Activated naive CD8-positive, alpha-beta T cell treated with anti-CD3 and anti-CD28 coated beads, Interleukin-2, amount 50 U/mL, for 24 hours (primary cell): Measurements from ENCODE around the gene KIRREL3.

Experiments
- ATAC-seq: fragments of 150-1000 bp; cut with Tn5 transposase; one replicate; pipeline ENCODE4 v1.10.0; 2021
- DNase-seq: peaks from one replicate; pipeline ENCODE4 v3.0.0; 2021
- H3K27ac Mint-ChIP-seq: one replicate; pipeline ENCODE4 v1.8.0; 2021; ENCODE audit warnings: mild to moderate bottlenecking, mixed read lengths
- H3K27me3 Mint-ChIP-seq: one replicate; pipeline ENCODE4 v1.8.0; 2021; ENCODE audit warnings: mixed read lengths
- H3K36me3 Mint-ChIP-seq: one replicate; pipeline ENCODE4 v1.8.0; 2021; ENCODE audit warnings: low read depth, mixed read lengths
- H3K4me1 Mint-ChIP-seq: one replicate; pipeline ENCODE4 v1.8.0; 2021; ENCODE audit warnings: mixed read lengths
- H3K4me3 Mint-ChIP-seq: one replicate; pipeline ENCODE4 v1.8.0; 2021; ENCODE audit warnings: mild to moderate bottlenecking, moderate library complexity, mixed read lengths
- H3K9me3 Mint-ChIP-seq: one replicate; pipeline ENCODE4 v1.8.0; 2021; ENCODE audit warnings: mixed read lengths

The KIRREL3 gene

DNA sequence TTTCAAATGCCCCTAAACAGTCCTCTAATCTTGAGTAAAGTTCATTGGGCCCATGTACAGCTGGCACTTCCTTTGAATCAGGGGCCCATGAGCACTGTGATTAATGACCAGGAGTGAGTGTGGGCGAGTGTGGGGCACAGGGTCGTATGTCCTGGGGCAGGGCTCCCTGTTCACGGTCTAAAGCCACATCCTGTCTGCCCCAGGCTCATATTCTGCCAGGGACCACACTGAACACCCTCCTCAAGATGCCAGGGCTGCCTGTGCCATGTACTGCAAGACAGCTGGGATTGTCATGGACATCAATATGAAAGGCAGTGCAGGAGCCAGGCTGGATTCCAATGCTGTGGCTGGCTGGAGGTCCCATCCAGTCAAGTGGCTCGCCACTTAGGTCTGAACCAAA, 130.5 kb downstream of the KIRREL3 start:
- H3K27me3 Mint-ChIP-seq = peaks cover 7% of the 10 kb centered on the region
- ATAC-seq (no peak), DNase-seq (no peak)
- no peaks in the 10 kb centered on the region for H3K36me3 Mint-ChIP-seq
- no peaks in the 10 kb centered on the region for H3K4me1 Mint-ChIP-seq
- H3K9me3 Mint-ChIP-seq = no peaks in the 10 kb centered on the region
- no peak overlapping the region for H3K4me3 Mint-ChIP-seq
- H3K27ac Mint-ChIP-seq = no peak overlapping the region

DNA sequence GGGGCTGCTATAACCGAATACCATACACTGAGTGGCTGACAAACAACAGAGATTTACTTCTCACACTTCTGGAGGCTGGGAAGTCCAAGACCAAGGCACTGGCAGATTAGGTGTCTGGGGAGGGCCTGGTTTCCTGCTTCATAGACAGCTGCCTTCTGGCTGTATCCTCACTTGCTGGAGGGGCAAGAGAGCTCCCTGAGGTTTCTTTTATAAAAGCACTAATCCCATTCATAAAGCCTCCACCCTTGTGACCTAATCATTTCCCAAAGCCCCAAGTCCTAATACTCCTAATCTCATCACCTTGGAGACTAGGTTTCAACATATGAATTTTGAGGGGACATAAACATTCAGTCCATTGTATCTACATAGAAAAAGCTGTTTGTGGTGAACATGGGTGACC, 131.8 kb downstream of the KIRREL3 start:
- no peaks in the 10 kb centered on the region for H3K9me3 Mint-ChIP-seq
- H3K4me3 Mint-ChIP-seq = no peak overlapping the region
- no peaks in the 10 kb centered on the region for H3K4me1 Mint-ChIP-seq
- DNase-seq = no peak
- H3K27me3 Mint-ChIP-seq = peaks cover 7% of the 10 kb centered on the region
- no peak overlapping the region for H3K27ac Mint-ChIP-seq
- ATAC-seq = no peak
- no peaks in the 10 kb centered on the region for H3K36me3 Mint-ChIP-seq

DNA sequence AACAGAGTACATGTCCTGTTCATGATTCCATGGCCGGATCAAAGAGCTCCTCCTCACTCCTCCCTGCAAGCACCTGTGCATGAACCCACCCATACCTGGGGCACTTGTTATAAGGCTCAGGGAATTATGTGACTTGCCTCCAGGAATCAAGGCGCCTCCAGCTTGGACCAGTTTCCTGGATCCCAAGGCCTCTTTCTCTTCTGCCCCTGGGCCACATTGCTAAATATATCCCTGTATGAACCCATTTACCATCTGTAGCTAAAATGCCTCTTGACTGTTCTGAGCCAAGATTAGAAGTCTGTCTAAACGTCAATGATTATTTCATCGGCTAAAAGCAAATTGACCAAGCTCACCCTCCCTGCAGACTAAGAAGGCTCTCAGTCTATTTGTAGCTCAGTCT, 135.6 kb downstream of the KIRREL3 start:
- no peak for ATAC-seq
- no peaks in the 10 kb centered on the region for H3K36me3 Mint-ChIP-seq

DNA sequence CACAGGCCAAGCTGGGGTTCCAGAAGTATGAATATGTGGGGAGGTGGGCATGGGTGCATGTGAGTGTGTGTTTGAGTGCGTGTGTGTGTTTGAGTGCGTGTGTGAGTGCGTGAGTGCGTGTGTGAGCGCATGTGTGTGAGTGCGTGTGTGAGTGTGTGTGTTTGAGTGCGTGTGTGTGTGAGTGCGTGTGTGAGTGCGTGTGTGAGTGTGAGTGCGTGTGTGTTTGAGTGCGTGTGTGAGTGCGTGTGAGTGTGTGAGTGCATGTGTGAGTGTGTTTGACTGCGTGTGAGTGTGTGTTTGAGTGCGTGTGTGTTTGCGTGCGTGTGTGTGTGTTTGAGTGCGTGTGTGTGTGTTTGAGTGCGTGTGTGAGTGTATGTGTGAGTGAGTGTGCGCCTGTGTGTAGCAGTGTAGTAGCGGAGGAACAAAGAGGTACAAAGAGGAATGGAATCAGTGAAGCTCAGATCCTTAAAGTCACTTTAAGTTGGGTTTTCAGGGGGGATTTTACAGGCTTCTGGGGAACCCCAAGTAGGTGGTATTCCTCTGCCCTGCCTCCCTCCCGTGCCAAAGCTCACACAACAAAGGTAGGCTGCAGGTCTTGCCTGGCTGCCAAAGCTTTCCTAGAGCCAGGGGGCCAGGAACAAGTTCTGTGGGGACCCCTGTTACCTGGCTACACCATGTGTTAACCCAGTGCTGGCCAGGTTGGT, 137.1 kb downstream of the KIRREL3 start:
- no peak for ATAC-seq
- H3K27ac Mint-ChIP-seq = no peak overlapping the region
- no peaks in the 10 kb centered on the region for H3K4me1 Mint-ChIP-seq
- no peaks in the 10 kb centered on the region for H3K9me3 Mint-ChIP-seq
- H3K36me3 Mint-ChIP-seq = no peaks in the 10 kb centered on the region
- H3K27me3 Mint-ChIP-seq = peaks cover 3% of the 10 kb centered on the region
- no peak for DNase-seq
- no peak overlapping the region for H3K4me3 Mint-ChIP-seq

More for the DNA sequence above, 135.6 kb downstream of the KIRREL3 start:
- peaks cover 3% of the 10 kb centered on the region for H3K27me3 Mint-ChIP-seq
- H3K4me3 Mint-ChIP-seq = no peak overlapping the region
- no peaks in the 10 kb centered on the region for H3K9me3 Mint-ChIP-seq
- DNase-seq = no peak
- no peak overlapping the region for H3K27ac Mint-ChIP-seq
- no peaks in the 10 kb centered on the region for H3K4me1 Mint-ChIP-seq

DNA sequence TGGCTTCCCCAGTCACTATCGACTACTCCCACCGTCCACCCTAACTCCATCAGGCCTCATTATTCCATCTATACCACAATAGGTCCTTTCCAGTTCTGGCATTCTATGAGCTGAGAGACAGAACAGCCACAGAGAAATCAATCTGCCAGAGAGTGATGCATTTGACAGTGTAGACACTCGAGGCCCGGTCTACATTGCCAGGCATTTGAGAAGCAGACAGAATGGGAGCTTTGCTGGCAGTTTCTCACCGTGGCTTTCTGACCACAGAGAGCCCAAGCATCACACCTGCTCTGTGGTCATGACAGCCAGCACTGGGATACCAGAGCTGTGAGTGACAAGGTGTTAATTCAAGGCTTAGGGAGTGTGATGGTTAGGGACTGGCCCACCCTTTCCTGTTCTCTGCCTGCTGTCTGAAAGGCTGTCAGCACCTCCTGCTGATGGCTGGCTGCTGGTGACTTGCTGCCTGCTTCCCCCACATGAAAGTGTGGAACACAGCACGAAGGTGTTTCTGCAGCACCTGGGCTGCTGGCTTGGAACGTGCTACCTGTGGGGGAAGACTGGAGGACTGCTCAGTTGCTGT, 137.8 kb downstream of the KIRREL3 start:
- H3K4me3 Mint-ChIP-seq = no peak overlapping the region
- H3K27ac Mint-ChIP-seq = no peak overlapping the region
- no peaks in the 10 kb centered on the region for H3K36me3 Mint-ChIP-seq
- H3K9me3 Mint-ChIP-seq = no peaks in the 10 kb centered on the region
- no peaks in the 10 kb centered on the region for H3K4me1 Mint-ChIP-seq
- no peak for DNase-seq
- no peak for ATAC-seq
- H3K27me3 Mint-ChIP-seq = peaks cover 2% of the 10 kb centered on the region

DNA sequence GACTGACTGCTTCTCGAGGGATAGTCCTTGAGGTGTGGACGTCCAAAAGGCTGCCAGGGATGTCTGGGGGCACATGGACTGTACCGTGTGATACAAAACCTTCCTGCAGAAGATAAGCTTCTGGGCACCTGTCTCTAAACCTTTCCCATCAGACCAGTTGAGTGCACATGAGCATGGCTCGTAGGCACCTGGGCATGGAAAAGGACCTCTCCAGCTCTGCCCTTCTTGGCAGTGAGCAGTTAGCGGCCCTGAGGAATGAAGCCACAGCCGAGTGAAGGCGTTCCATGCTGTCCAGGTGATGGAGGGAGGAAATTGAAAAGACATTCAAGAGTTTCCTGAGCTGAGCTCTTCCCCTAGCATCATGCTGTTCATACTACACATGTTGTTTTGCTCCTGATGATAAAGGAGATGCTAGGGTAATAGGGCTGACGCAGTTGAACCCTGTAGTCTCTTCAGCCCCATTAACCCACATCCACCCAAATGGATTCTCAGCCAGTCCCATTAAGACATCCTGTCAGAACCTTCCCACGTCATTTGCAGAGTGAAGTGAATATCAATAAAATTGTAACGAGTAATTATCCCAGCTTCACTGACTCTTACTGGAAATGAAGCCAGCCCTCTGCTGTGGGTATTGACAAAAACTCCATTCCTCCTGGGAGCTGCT, 138.6 kb downstream of the KIRREL3 start:
- Mint-ChIP-seq H3K27ac (no peak overlapping the region), H3K4me1 (no peaks in the 10 kb centered on the region), H3K36me3 (no peaks in the 10 kb centered on the region), H3K27me3 (no peaks in the 10 kb centered on the region), H3K4me3 (no peak overlapping the region), H3K9me3 (no peaks in the 10 kb centered on the region)
- DNase-seq = no peak
- no peak for ATAC-seq

DNA sequence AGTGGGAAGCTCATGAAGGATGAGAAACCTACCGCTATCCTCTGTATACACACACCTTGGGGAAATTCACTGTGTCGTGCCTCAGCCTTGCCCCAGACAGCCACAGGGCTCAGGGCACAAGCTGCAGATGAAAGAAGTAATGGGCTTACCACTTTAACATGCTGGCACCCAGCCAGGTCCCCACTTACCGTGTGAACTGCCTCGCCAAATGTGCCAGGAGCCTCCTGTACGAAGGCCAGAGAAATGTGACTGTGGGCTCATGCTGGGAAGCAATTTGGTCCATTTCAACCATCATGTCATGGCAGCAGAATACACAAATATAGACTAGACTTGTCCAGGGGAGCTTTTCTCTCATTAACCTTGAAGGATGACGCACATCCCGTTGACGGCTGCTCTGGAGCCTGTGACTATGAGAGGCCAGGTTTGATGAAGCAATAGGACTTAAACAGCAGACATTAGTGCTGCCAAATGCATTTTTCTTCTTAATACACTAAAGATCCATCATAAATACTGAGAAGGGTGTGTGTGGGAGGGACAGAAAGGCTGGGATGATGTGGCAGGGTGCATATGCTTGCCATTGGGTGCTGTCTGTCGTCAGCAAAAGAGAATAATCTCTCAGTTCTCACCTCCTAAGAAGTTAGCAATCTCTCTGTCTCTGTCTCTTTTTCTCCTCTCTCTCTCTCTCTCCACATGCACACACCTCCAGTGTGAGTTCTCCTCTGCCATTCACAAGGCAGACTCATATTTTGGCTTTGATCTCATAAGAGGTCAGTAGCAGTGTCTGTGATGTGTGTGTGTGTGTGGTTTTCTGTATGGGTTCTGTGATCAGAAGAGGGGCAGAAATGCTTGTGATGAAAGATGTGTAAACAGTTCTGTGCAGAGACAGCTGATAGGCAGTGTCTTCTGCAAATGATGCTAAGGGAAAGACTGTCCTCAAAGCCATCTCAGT, 142.4 kb downstream of the KIRREL3 start:
- ATAC-seq = no peak
- Mint-ChIP-seq H3K4me3 (no peak overlapping the region), H3K36me3 (no peaks in the 10 kb centered on the region), H3K27ac (no peak overlapping the region), H3K9me3 (no peaks in the 10 kb centered on the region), H3K27me3 (no peaks in the 10 kb centered on the region), H3K4me1 (no peaks in the 10 kb centered on the region)
- DNase-seq = no peak

DNA sequence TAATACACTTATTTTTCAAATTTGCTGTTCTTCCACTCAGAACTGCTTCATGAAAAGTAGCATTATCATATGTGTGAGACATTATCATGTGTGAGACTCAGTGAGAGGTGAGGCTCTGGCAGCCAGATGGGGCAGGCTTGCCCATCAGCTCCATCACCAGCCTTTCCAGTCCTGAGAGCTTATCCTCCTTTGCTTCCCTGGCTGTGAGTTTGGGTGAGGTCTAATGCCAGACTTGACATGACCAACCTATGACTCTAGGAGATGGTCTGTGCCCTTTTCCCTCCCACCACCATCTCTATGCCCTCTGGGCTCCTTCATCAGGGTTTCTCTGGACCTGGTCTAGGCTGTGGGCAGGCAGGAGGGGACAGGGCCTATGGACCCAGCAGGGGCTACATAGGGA, 145.0 kb downstream of the KIRREL3 start:
- ATAC-seq (no peak), DNase-seq (no peak)
- no peaks in the 10 kb centered on the region for H3K36me3 Mint-ChIP-seq
- no peak overlapping the region for H3K27ac Mint-ChIP-seq
- no peaks in the 10 kb centered on the region for H3K27me3 Mint-ChIP-seq
- H3K4me1 Mint-ChIP-seq = no peaks in the 10 kb centered on the region
- no peak overlapping the region for H3K4me3 Mint-ChIP-seq
- H3K9me3 Mint-ChIP-seq = no peaks in the 10 kb centered on the region

DNA sequence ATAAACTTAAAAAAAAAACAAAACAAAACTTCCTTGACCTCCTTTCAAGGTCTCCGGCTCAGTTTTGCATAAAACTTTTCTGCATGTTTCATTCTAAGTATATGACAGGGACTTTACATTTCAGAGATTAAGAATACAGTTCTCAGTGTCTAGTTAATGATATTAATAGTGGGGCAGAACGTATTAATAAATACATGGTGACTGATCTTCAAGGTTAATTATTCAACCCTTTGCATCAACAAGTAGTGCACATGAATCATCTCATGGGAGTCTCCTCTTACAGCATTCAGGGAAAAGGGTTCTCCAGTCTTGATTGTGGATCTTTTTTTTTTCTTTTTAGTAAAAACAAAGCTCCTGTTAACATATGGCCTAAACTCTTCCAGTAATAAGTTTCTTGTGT, 146.8 kb downstream of the KIRREL3 start:
- DNase-seq = no peak
- H3K36me3 Mint-ChIP-seq = no peaks in the 10 kb centered on the region
- H3K9me3 Mint-ChIP-seq = no peaks in the 10 kb centered on the region
- no peak overlapping the region for H3K27ac Mint-ChIP-seq
- H3K4me3 Mint-ChIP-seq = no peak overlapping the region
- no peak for ATAC-seq
- no peaks in the 10 kb centered on the region for H3K27me3 Mint-ChIP-seq
- no peaks in the 10 kb centered on the region for H3K4me1 Mint-ChIP-seq

DNA sequence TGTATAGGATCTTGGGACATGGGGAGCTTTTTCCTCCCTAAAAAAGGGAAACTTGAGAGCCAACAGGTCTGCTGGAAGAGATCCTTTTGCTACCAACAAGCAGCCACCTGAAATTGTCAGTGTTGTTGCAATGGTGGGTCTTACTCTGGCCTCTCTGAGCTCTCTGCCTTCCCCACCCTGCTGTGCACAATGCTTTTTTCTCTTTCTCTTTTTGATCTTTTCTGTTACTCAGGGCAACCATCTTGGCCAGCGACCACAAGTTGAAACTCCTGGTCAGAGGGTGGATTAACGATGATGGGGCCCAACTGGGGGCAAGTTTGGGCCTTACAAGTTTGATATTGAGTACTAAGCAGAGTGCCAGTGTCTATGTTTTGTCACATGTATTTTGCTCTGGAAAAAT, 155.8 kb downstream of the KIRREL3 start:
- Mint-ChIP-seq H3K4me1 (no peaks in the 10 kb centered on the region), H3K4me3 (no peak overlapping the region), H3K36me3 (no peaks in the 10 kb centered on the region), H3K9me3 (no peaks in the 10 kb centered on the region), H3K27ac (no peak overlapping the region), H3K27me3 (no peaks in the 10 kb centered on the region)
- ATAC-seq (no peak), DNase-seq (no peak)

DNA sequence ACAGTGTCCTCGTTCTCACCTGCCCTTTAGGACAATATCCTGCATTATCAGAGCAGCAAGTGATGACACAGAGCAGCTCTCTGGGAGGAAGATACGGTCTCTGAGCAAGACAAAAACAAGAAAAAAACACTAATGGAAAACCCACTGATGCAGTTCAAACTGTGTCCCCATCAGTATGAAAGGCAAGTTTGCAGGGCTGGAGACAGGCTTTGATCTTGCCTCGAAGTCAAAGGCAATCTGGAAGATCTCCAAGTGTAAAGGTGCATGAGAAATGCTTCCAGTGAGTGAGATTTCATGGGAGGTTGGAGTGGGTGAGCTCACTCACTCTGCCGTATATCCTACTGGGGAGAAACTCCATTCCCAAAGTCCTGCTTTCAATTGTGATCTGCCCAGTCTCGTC, 157.5 kb downstream of the KIRREL3 start:
- Mint-ChIP-seq H3K4me3 (no peak overlapping the region), H3K27ac (no peak overlapping the region), H3K9me3 (no peaks in the 10 kb centered on the region), H3K4me1 (no peaks in the 10 kb centered on the region), H3K36me3 (no peaks in the 10 kb centered on the region), H3K27me3 (no peaks in the 10 kb centered on the region)
- ATAC-seq (no peak), DNase-seq (no peak)

DNA sequence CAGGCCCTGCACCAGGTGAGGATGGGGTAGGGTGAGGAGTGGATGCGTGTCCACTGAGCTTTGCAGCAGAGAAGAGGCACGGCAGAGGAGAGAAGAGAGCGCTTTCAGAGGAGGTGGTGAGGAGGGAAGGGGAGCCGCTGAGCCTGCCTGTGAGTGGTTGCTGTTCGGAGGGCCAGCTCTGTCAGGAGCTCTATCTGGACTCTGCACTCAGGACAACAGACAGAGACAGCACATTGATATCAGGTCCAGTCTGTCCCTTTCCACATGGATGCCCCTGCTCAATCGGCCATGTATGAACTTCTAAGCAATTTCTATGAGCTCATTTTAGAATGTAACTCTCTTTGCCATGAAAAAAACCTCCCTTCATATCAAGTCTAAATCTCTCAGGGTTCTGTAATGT, 158.6 kb downstream of the KIRREL3 start:
- DNase-seq (no peak), ATAC-seq (no peak)
- no peak overlapping the region for H3K27ac Mint-ChIP-seq
- peaks cover 2% of the 10 kb centered on the region for H3K27me3 Mint-ChIP-seq
- H3K36me3 Mint-ChIP-seq = no peaks in the 10 kb centered on the region
- no peaks in the 10 kb centered on the region for H3K9me3 Mint-ChIP-seq
- H3K4me3 Mint-ChIP-seq = no peak overlapping the region
- H3K4me1 Mint-ChIP-seq = no peaks in the 10 kb centered on the region

DNA sequence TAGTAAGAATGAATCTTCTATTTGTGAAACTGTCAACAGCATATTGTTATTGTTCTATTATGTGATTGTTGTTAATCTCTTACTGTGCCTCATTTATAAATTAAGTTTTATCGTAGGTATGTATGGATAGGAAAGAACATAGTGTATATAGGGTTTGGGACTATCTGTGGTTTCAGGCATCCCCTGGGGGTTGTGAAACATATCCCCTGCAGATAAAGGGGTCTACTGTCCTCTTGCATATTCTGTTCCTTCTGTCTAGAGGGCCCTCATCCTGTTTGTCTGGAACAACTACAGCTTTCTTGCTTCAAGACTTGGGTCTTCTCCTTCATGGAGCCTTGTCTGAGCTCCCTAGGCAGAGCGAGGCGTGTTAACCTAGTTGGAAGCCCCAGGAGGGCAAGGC, 159.6 kb downstream of the KIRREL3 start:
- H3K4me3 Mint-ChIP-seq = no peak overlapping the region
- H3K36me3 Mint-ChIP-seq = no peaks in the 10 kb centered on the region
- no peaks in the 10 kb centered on the region for H3K4me1 Mint-ChIP-seq
- no peak overlapping the region for H3K27ac Mint-ChIP-seq
- DNase-seq (no peak), ATAC-seq (no peak)
- H3K27me3 Mint-ChIP-seq = peaks cover 2% of the 10 kb centered on the region
- no peaks in the 10 kb centered on the region for H3K9me3 Mint-ChIP-seq

DNA sequence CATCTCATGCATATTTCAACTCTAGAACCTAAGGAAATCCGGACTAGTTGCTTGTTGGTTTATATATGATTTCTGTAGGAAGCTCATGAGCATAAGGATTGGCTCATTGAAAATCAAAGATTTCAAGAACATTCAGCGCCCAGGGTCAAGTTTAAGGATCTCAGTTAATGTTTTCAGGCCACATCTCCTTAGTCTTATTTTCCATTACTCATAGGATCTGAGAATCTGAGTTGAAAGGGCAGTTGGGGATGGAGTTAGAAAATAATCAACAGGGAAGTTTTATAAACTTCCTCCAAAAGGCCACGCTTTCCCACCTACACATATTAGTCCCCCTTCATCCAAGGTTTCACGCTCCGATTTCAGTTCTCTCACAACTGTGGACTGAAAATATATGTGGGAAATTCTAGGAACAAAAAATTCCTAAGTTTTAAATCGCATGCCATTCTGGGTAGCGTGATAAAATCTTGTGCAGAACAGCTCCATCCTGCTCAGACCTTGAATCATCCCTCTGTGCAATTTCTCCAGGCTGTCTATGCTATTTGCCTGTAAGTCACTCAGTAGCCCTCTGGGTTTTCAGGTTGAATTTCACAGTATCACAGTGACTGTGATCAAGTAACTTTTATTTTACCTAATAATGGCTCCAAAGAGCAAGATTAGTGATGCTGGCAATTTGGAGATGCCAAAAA, 160.2 kb downstream of the KIRREL3 start:
- Mint-ChIP-seq H3K27me3 (peaks cover 3% of the 10 kb centered on the region), H3K9me3 (no peaks in the 10 kb centered on the region)
- DNase-seq = no peak

More for the DNA sequence above, 160.2 kb downstream of the KIRREL3 start:
- no peaks in the 10 kb centered on the region for H3K36me3 Mint-ChIP-seq
- no peak overlapping the region for H3K4me3 Mint-ChIP-seq
- no peak for ATAC-seq
- no peaks in the 10 kb centered on the region for H3K4me1 Mint-ChIP-seq
- no peak overlapping the region for H3K27ac Mint-ChIP-seq
